ENCODE results near the gene PARP11.

PARP11 gene

GRCh38 chr12:3836641-3837040 is 36.6 kb downstream of the PARP11 start:
- no peak for TF ChIP-seq CTCF (conservative IDR thresholded peaks at IDR 0.05; ENCODE audit: low read length)
- H3K4me3 ChIP-seq (ENCODE audit: low read length), result no peak overlapping the region
- DNase-seq (ENCODE audit: low read depth), result no peak

- DNase-seq (ENCODE audit: low read depth), result no peak
- TF ChIP-seq CTCF (conservative IDR thresholded peaks at IDR 0.05; ENCODE audit: low read length), result no peak
- H3K4me3 ChIP-seq (ENCODE audit: low read length), result no peak overlapping the region
Observed at GRCh38 chr12:3835914-3836313, 37.3 kb downstream of the PARP11 start.

GRCh38 chr12:3834774-3835173 is 38.4 kb downstream of the PARP11 start:
- DNase-seq (ENCODE audit: low read depth), result no peak
- no peak for TF ChIP-seq CTCF (conservative IDR thresholded peaks at IDR 0.05; ENCODE audit: low read length)
- no peak overlapping the region for H3K4me3 ChIP-seq (ENCODE audit: low read length)

GRCh38 chr12:3833670-3834310 is 39.4 kb downstream of the PARP11 start:
- no peak overlapping the region for H3K4me3 ChIP-seq (ENCODE audit: low read length)
- DNase-seq (ENCODE audit: low read depth), result no peak
- TF ChIP-seq CTCF (conservative IDR thresholded peaks at IDR 0.05; ENCODE audit: low read length), result no peak

- DNase-seq (ENCODE audit: low read depth), result no peak
- no peak overlapping the region for H3K4me3 ChIP-seq (ENCODE audit: low read length)
- no peak for TF ChIP-seq CTCF (conservative IDR thresholded peaks at IDR 0.05; ENCODE audit: low read length)
Observed at GRCh38 chr12:3832738-3833137, 40.5 kb downstream of the PARP11 start.

- DNase-seq (ENCODE audit: low read depth), result no peak
- TF ChIP-seq CTCF (conservative IDR thresholded peaks at IDR 0.05; ENCODE audit: low read length), result no peak
- no peak overlapping the region for H3K4me3 ChIP-seq (ENCODE audit: low read length)
Observed at GRCh38 chr12:3828888-3829287, 44.3 kb downstream of the PARP11 start.

GRCh38 chr12:3827301-3828000 is 45.7 kb downstream of the PARP11 start:
- H3K4me3 ChIP-seq (ENCODE audit: low read length), result no peak overlapping the region
- no peak for TF ChIP-seq CTCF (conservative IDR thresholded peaks at IDR 0.05; ENCODE audit: low read length)
- DNase-seq (ENCODE audit: low read depth), result no peak
